HepG2 (cell line): Measurements from ENCODE around the gene UBE2Q2. TPM values are rescaled to one million over a fixed set of nuclear protein-coding genes. Genes with fewer than 3 reads are reported as not detected.
A peak's percentile ranks its signal among the peaks of the same experiment; 100 is the strongest.

Experiments used
- ATAC-seq: fragments of 200-7000 bp; cut with Tn5 transposase; 3 replicates; pipeline ENCODE4 v1.9.1; 2020; ENCODE audit warnings: mild to moderate bottlenecking, moderate library complexity
- BruUV-seq: library from RNA; stranded (reverse); fragments of 400-500 nt; replicated peaks from 2 replicates; lab custom pipeline; 2021; lab: Mats Ljungman, UMichigan
- CTCF ChIA-PET: fragments of 300-600 bp; formaldehyde crosslinking; extraction: SDS; loops from one replicate; lab custom pipeline; 2021; ENCODE audit warnings: low total read pairs, inconsistent platforms, low intra/inter-chr PET ratio; lab: Yijun Ruan, JAX
- POLR2A ChIA-PET: fragments of 350-600 bp; sonication (Branson Sonifier 250); formaldehyde crosslinking; loops from one replicate; lab custom pipeline; 2020; ENCODE audit warnings: antibody characterized with exemption, inconsistent platforms; lab: Yijun Ruan, JAX
- DNase-seq: peaks from one replicate; pipeline ENCODE4 v3.0.0-alpha.2; 2015; ENCODE audit warnings: low spot score
- FAIRE-seq: peaks from 3 replicates; lab custom pipeline; 2011; peaks lifted over from hg19 to GRCh38; lab: Jason Lieb, UNC
- H2AFZ ChIP-seq: one replicate; pipeline ENCODE4 v1.6.1; 2011; ENCODE audit warnings: low read length, inconsistent platforms
- H3K27ac ChIP-seq: fragments of 300-600 bp; 3 replicates; pipeline ENCODE4 v1.8.0; 2011; ENCODE audit warnings: mixed run types, mild to moderate bottlenecking, mixed read lengths, low read length, inconsistent platforms; ENCODE audit not compliant: insufficient read depth; ENCODE audit errors: extremely low read length
- H3K27me3 ChIP-seq, 2 experiments: fragments of 200-600 bp in 1 of 2; 2 replicates in 1 of 2; 3 replicates in 1 of 2; pipeline versions ENCODE4 v1.6.0 to v1.8.0; 2011; ENCODE audit warnings: low read length in 2 of 2, mild to moderate bottlenecking in 2 of 2, moderate library complexity in 2 of 2, inconsistent platforms in 1 of 2; ENCODE audit not compliant: insufficient read depth in 2 of 2, control insufficient read depth in 1 of 2
- H3K36me3 ChIP-seq, 2 experiments: fragments of 200-600 bp in 1 of 2; replicated peaks in 1 of 2; 2 replicates in 1 of 2; 3 replicates in 1 of 2; pipeline versions ENCODE4 v1.5.1 to v1.8.0; 2011; ENCODE audit warnings: low read length in 2 of 2, inconsistent platforms in 1 of 2; ENCODE audit not compliant: insufficient read depth in 2 of 2, control insufficient read depth in 1 of 2
- H3K4me1 ChIP-seq: 2 replicates; pipeline ENCODE4 v1.5.1; 2012; ENCODE audit warnings: low read length, inconsistent platforms; ENCODE audit not compliant: insufficient read depth
- H3K4me2 ChIP-seq: 2 replicates; pipeline ENCODE4 v1.6.0; 2011; ENCODE audit warnings: low read depth, low read length, inconsistent platforms
- H3K4me3 ChIP-seq, 3 experiments: fragments of 200-600 bp in 1 of 3; sonication (generic), shearing (Covaris generic) in 1 of 3; replicated peaks in 1 of 3; 2 replicates each; pipeline ENCODE4 v1.5.1; 2011 to 2016; ENCODE audit warnings: low read length in 3 of 3, inconsistent platforms in 2 of 3, low read depth in 2 of 3, mild to moderate bottlenecking in 2 of 3, control low read depth in 1 of 3, mixed read lengths in 1 of 3; ENCODE audit not compliant: insufficient read depth in 1 of 3
- H3K79me2 ChIP-seq: one replicate; pipeline ENCODE4 v1.6.1; 2011; ENCODE audit warnings: low read length, inconsistent platforms; ENCODE audit not compliant: insufficient read depth
- H3K9ac ChIP-seq: 2 replicates; pipeline ENCODE4 v1.6.0; 2011; ENCODE audit warnings: mild to moderate bottlenecking, low read depth, low read length, inconsistent platforms; ENCODE audit not compliant: insufficient read depth
- H3K9me3 ChIP-seq: 2 replicates; pipeline ENCODE4 v1.5.1; 2012; ENCODE audit warnings: mild to moderate bottlenecking, low read length
- H4K20me1 ChIP-seq: 2 replicates; pipeline ENCODE4 v1.6.0; 2011; ENCODE audit warnings: inconsistent platforms, mild to moderate bottlenecking, low read length, moderate library complexity; ENCODE audit not compliant: insufficient read depth
- BCL3 ChIP-seq: sonication (generic); formaldehyde crosslinking; IDR thresholded peaks from 2 replicates; pipeline ENCODE4 v1.5.1; 2020; ENCODE audit warnings: mild to moderate bottlenecking, missing genetic modification reagents, moderate library complexity
- CTCF ChIP-seq: sonication (generic); formaldehyde crosslinking; IDR thresholded peaks from 2 replicates; pipeline ENCODE4 v1.5.0; 2020; ENCODE audit warnings: mild to moderate bottlenecking, missing genetic modification reagents, moderate library complexity
- HNRNPUL1 ChIP-seq: fragments of 200-400 bp; formaldehyde crosslinking; IDR thresholded peaks from 2 replicates; pipeline ENCODE4 v1.6.1; 2017; ENCODE audit warnings: low read depth, mild to moderate bottlenecking, low read length, moderate library complexity
- ONECUT2 ChIP-seq: sonication (generic); formaldehyde crosslinking; IDR thresholded peaks from 2 replicates; pipeline ENCODE4 v1.4.0; 2020; ENCODE audit warnings: missing genetic modification reagents
- RAD21 ChIP-seq: fragments of 450-650 bp; formaldehyde crosslinking; IDR thresholded peaks from 2 replicates; pipeline ENCODE4 v1.5.0; 2020; ENCODE audit warnings: mild to moderate bottlenecking
- SETDB1 ChIP-seq: sonication (generic); formaldehyde crosslinking; IDR thresholded peaks from 2 replicates; pipeline ENCODE4 v1.5.1; 2020; ENCODE audit warnings: missing genetic modification reagents, mild to moderate bottlenecking, borderline replicate concordance
- SMC3 ChIP-seq: IDR thresholded peaks from 2 replicates; pipeline ENCODE4 v1.6.1; 2011; ENCODE audit warnings: low read length, improper control_type of control experiment
- STAG1 ChIP-seq: sonication (generic); formaldehyde crosslinking; IDR thresholded peaks from 2 replicates; pipeline ENCODE4 v1.4.0; 2020; ENCODE audit warnings: missing genetic modification reagents
- ZSCAN31 ChIP-seq: sonication (generic); formaldehyde crosslinking; IDR thresholded peaks from 2 replicates; pipeline ENCODE4 v1.5.0; 2020; ENCODE audit warnings: low read depth, mild to moderate bottlenecking, missing genetic modification reagents
- WGBS: methylation state at CpG from one replicate; pipeline ENCODE4 v1.1.6; 2017; ENCODE audit warnings: low lambda C conversion rate; 5-methylcytosine and 5-hydroxymethylcytosine counted together
- in situ Hi-C: cut with HindIII; loops from 2 replicates; pipeline ENCODE4 v1.10.0; 2017; ENCODE audit warnings: low pct_unique_long_range_greater_than_20kb; ENCODE audit not compliant: extremely low pct_ligation_motif_present
- intact Hi-C: fragments of 100-400 bp; cut with micrococcal nuclease; formaldehyde crosslinking; loops from one replicate; pipeline ENCODE4 v1.10.0; 2022; ENCODE audit not compliant: unreplicated experiment
- polyA plus RNA-seq, 8 experiments: library from polyadenylated mRNA; depleted of rRNA in 3 of 8; stranded (reverse) in 7 of 8; unstranded in 1 of 8; fragments of >200 nt; fragmentation: Illumina TruSeq in 4 of 8; extraction: Trizol in 4 of 8; gene quantifications; 2 replicates each; pipeline versions ENCODE4 v1.2.1 to v1.2.3, GENCODE V29; 2011 to 2016; ENCODE audit warnings: low read depth in 4 of 8, missing spikeins in 1 of 8, mixed read lengths in 1 of 8; ENCODE audit not compliant: insufficient read depth in 1 of 8
- total RNA-seq, 5 experiments: library from RNA; depleted of rRNA; stranded (reverse); fragments of >200 nt; fragmentation: Illumina TruSeq; extraction: Trizol; gene quantifications; 2 replicates each; pipeline ENCODE4 v1.2.3, GENCODE V29; 2016; ENCODE audit warnings: low read depth in 1 of 5

UBE2Q2 gene
- total and polyA plus RNA-seq, 2 of the 13 experiments (the other 11 are each of a cell fraction or from before 2014, with no cell fraction given): 10.6 to 20.4 TPM

- POLR2A ChIA-PET: interaction anchor here (1.4 kb wide), 1 partner anchor 18 kb away, joined by 3 read pairs; no protein-coding TSS in a partner anchor
- in situ Hi-C loops: loop anchor here (10.0 kb wide), 2 partner anchors 107 to 197 kb away; a partner anchor contains a TSS
- H3K9ac ChIP-seq: no peak overlapping the region
- peak; percentile 64 for ATAC-seq
- H3K79me2 ChIP-seq: peaks cover 58% of the 10 kb centered on the region
- DNase-seq: peak; percentile 51
- peaks cover 10 to 84% of the 10 kb centered on the region in 2 experiments for H3K36me3 ChIP-seq
- no peaks in the 10 kb centered on the region; a peak in 1 of 5 replicates for H3K27me3 ChIP-seq
- no peaks in the 10 kb centered on the region for H3K9me3 ChIP-seq
- H2AFZ ChIP-seq: no peak overlapping the region
- H3K4me1 ChIP-seq: peaks cover 25% of the 10 kb centered on the region
- CTCF ChIA-PET: interaction anchor here (1.1 to 1.2 kb wide), 2 partner anchors 112 to 237 kb away, joined by 3 to 5 read pairs; no protein-coding TSS in a partner anchor
- H3K27ac ChIP-seq: no peak overlapping the region
- peaks cover 4% of the 10 kb centered on the region; the same call in 1 of the 2 replicates for H4K20me1 ChIP-seq
- intact Hi-C loops: loop anchor here (1.0 to 10.0 kb wide), 2 partner anchors 112 to 197 kb away; a partner anchor contains a TSS
- H3K4me3 ChIP-seq: no peak overlapping the region
- FAIRE-seq: peak; percentile 15
- TF ChIP-seq RAD21 (CRISPR knock-in tag): peak; percentile 32; the same call in 1 of the 2 replicates
- no peak for TF ChIP-seq SETDB1 (CRISPR knock-in tag)
- no peak for TF ChIP-seq HNRNPUL1
- TF ChIP-seq BCL3 (CRISPR knock-in tag): 0 out of 2 replicates have a peak, but pooled peaks have one; percentile 25
- TF ChIP-seq ZSCAN31 (CRISPR knock-in tag): peak; percentile 84; the same call in 1 of the 2 replicates
- peak; percentile 55 for TF ChIP-seq CTCF (CRISPR knock-in tag)
- TF ChIP-seq ONECUT2 (CRISPR knock-in tag): no peak
- peak; percentile 61 for TF ChIP-seq STAG1 (CRISPR knock-in tag)
- TF ChIP-seq SMC3: peak; percentile 39; the same call in 1 of the 2 replicates
- H3K4me2 ChIP-seq: no peak overlapping the region
- BruUV-seq: no TSS peak
- WGBS: 93% methylated on average over 9 of the region's 9 CpGs
Observed at GRCh38 chr15:75921732-75922703, 78.8 kb downstream of the UBE2Q2 start.
